ENCODE results near the gene ZSWIM8. TPM values are rescaled to one million over a fixed set of nuclear protein-coding genes. Genes with fewer than 3 reads are reported as not detected.
A peak's percentile ranks its signal among the peaks of the same experiment; 100 is the strongest.

ZSWIM8 gene
- total and polyA plus RNA-seq, 10 of the 15 experiments (the other 5 are each of a cell fraction or from before 2014, with no cell fraction given) = 7.8 to 47.1 (median 23.6) TPM

DNA sequence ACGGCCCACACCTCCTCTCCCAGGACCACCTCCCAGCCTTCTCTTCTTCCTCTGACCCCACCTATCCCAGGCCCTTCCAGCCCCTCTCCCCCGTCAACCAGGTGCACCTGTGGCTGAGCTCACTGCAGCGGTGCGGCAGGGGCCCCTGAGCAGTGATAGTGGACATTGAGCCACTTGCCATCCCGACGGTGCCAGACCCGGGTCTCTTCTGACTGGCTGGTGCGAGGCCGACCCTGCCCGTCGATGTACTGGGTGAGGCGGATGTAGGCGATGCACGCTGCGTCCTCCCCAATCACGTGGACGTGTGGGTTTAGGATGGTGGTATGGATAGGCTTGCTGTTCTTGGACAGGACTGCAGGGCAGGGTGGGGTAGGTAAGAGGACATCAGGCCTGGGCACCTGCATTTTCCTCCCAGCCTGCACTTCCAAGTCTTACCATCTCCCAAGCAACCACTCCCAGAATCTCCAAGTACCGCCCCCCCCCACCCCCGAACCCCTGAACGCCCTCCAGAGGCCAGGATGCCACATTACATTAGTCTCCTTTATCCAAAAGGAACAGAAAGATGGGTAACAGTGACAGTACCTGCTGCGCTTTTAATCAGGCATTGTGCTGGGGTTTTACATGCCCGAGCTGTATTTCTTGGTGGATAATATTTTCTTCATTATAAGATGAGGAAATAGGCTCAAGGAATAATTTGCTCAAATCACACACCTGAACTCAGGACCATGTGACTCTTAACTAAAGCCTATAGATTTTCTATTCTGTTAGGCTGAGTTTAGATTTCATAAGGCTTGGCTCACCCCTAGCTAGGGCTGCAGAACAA lies 29.7 kb downstream of the ZSWIM8 start (continued):
- TF ChIP-seq, protein P1, sequence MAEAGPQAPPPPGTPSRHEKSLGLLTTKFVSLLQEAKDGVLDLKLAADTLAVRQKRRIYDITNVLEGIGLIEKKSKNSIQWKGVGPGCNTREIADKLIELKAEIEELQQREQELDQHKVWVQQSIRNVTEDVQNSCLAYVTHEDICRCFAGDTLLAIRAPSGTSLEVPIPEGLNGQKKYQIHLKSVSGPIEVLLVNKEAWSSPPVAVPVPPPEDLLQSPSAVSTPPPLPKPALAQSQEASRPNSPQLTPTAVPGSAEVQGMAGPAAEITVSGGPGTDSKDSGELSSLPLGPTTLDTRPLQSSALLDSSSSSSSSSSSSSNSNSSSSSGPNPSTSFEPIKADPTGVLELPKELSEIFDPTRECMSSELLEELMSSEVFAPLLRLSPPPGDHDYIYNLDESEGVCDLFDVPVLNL (IDR thresholded peaks at IDR 0.05; ENCODE audit: low read depth, low read length) = no peak
- no peak for TF ChIP-seq CBX5 (IDR thresholded peaks at IDR 0.05; ENCODE audit: low read depth)
- no peak for TF ChIP-seq NFYB (IDR thresholded peaks at IDR 0.05; ENCODE audit: insufficient read depth, low read depth, low read length)
- TF ChIP-seq NFXL1 (IDR thresholded peaks at IDR 0.05; ENCODE audit: borderline replicate concordance) = no peak
- TF ChIP-seq RAD21 (IDR thresholded peaks at IDR 0.05; ENCODE audit: insufficient read depth, low read depth, low read length) = 0 out of 2 replicates have a peak, but pooled peaks have one; percentile 22
- TF ChIP-seq CBX3 (IDR thresholded peaks at IDR 0.05; ENCODE audit: borderline replicate concordance, low read depth) = no peak
- TF ChIP-seq, protein P2, sequence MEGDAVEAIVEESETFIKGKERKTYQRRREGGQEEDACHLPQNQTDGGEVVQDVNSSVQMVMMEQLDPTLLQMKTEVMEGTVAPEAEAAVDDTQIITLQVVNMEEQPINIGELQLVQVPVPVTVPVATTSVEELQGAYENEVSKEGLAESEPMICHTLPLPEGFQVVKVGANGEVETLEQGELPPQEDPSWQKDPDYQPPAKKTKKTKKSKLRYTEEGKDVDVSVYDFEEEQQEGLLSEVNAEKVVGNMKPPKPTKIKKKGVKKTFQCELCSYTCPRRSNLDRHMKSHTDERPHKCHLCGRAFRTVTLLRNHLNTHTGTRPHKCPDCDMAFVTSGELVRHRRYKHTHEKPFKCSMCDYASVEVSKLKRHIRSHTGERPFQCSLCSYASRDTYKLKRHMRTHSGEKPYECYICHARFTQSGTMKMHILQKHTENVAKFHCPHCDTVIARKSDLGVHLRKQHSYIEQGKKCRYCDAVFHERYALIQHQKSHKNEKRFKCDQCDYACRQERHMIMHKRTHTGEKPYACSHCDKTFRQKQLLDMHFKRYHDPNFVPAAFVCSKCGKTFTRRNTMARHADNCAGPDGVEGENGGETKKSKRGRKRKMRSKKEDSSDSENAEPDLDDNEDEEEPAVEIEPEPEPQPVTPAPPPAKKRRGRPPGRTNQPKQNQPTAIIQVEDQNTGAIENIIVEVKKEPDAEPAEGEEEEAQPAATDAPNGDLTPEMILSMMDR (IDR thresholded peaks at IDR 0.05 in 2 of 3, conservative IDR thresholded peaks at IDR 0.05 in 1 of 3; ENCODE audit: control insufficient read depth in 2 of 3, extremely low read depth in 1 of 3, insufficient read depth in 1 of 3, low read depth in 3 of 3, low read length in 3 of 3) = peak; percentile 12 to 26 (median 22); a peak in 2 of 6 replicates

DNA sequence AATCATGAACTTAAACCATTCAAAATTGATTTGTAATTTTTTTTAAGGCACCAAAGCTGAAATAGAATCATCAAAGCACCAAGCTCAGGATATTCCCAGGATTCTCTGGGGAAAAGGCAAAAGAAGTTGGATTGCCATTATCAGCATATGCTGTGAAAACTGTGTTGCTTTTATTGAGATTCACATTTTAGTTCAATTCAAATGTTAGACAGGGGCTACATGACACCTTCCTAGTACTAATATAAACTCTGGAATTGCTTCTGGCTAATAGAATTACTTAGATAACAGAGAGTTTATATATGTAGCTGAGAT lies 30.3 kb downstream of the ZSWIM8 start:
- no peak overlapping the region for H3K4me3 ChIP-seq
- SMC1A ChIA-PET (ENCODE audit: uncharacterized antibody, unreplicated experiment) = interaction anchor here (0.8 to 1.4 kb wide), 3 partner anchors 34 to 436 kb away, joined by 3 to 5 read pairs (median 3); partner anchors contain the start of gene CHCHD1
- no peak overlapping the region for H3K4me2 ChIP-seq (ENCODE audit: control insufficient read depth, insufficient read depth)
- no peaks in the 10 kb centered on the region for H4K20me1 ChIP-seq (ENCODE audit: control insufficient read depth, insufficient read depth)
- no TSS peak for BruUV-seq (replicated peaks)
- no peaks in the 10 kb centered on the region for H3K27me3 ChIP-seq (replicated peaks in 1 of 2; ENCODE audit: control insufficient read depth in 2 of 2, insufficient read depth in 2 of 2, low read length in 1 of 2)
- DNase-seq (ENCODE audit: low read depth, low spot score) (no peak), FAIRE-seq (no peak), ATAC-seq (no peak)
- in situ Hi-C loops (cut with MboI) (no loop called here), intact Hi-C loops (cut with micrococcal nuclease; ENCODE audit: unreplicated experiment) (no loop called here)
- H3K9ac ChIP-seq (ENCODE audit: control insufficient read depth, insufficient read depth, low read length) = no peak overlapping the region
- no peak overlapping the region for H2AFZ ChIP-seq (ENCODE audit: control insufficient read depth, low read depth, low read length)
- H3K4me1 ChIP-seq (ENCODE audit: control insufficient read depth, insufficient read depth, low read length) = no peaks in the 10 kb centered on the region
- no peak overlapping the region for H3K27ac ChIP-seq (ENCODE audit: control insufficient read depth, insufficient read depth)
- RAD21 ChIA-PET (ENCODE audit: unreplicated experiment) = no interaction called here
- POLR2A ChIA-PET = interaction anchor here (0.8 to 1.3 kb wide), 3 partner anchors 11 to 29 kb away, joined by 3 to 4 read pairs (median 3); no protein-coding TSS in a partner anchor
- CTCF ChIA-PET = interaction anchor here (0.6 to 2.5 kb wide), 7 partner anchors 18 to 285 kb away, joined by 3 to 9 read pairs (median 4); partner anchors contain the start of gene CHCHD1
- H3K9me3 ChIP-seq (replicated peaks; ENCODE audit: control insufficient read depth, insufficient read depth, low read length) = no peaks in the 10 kb centered on the region
- H3K79me2 ChIP-seq (ENCODE audit: control insufficient read depth, insufficient read depth, low read length) = peaks cover 9% of the 10 kb centered on the region
- peaks cover 4 to 6% of the 10 kb centered on the region in 2 experiments for H3K36me3 ChIP-seq (ENCODE audit: control insufficient read depth in 2 of 2, insufficient read depth in 2 of 2, low read length in 1 of 2)
- no peak for TF ChIP-seq ESRRA (IDR thresholded peaks at IDR 0.05; ENCODE audit: low read length)
- TF ChIP-seq, protein P3, sequence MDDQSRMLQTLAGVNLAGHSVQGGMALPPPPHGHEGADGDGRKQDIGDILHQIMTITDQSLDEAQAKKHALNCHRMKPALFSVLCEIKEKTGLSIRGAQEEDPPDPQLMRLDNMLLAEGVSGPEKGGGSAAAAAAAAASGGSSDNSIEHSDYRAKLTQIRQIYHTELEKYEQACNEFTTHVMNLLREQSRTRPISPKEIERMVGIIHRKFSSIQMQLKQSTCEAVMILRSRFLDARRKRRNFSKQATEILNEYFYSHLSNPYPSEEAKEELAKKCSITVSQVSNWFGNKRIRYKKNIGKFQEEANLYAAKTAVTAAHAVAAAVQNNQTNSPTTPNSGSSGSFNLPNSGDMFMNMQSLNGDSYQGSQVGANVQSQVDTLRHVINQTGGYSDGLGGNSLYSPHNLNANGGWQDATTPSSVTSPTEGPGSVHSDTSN (IDR thresholded peaks at IDR 0.05; ENCODE audit: insufficient replicate concordance, low read depth, low read length) = no peak
- no peak for TF ChIP-seq TARDBP (IDR thresholded peaks at IDR 0.05; ENCODE audit: borderline replicate concordance)
- no peak for TF ChIP-seq SMAD1 (IDR thresholded peaks at IDR 0.05; ENCODE audit: low read depth, partially characterized antibody)
- TF ChIP-seq, protein P4, sequence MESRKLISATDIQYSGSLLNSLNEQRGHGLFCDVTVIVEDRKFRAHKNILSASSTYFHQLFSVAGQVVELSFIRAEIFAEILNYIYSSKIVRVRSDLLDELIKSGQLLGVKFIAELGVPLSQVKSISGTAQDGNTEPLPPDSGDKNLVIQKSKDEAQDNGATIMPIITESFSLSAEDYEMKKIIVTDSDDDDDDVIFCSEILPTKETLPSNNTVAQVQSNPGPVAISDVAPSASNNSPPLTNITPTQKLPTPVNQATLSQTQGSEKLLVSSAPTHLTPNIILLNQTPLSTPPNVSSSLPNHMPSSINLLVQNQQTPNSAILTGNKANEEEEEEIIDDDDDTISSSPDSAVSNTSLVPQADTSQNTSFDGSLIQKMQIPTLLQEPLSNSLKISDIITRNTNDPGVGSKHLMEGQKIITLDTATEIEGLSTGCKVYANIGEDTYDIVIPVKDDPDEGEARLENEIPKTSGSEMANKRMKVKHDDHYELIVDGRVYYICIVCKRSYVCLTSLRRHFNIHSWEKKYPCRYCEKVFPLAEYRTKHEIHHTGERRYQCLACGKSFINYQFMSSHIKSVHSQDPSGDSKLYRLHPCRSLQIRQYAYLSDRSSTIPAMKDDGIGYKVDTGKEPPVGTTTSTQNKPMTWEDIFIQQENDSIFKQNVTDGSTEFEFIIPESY (IDR thresholded peaks at IDR 0.05) = no peak
- no peak for TF ChIP-seq NBN (IDR thresholded peaks at IDR 0.05)
- TF ChIP-seq NFIC (IDR thresholded peaks at IDR 0.05; ENCODE audit: low read depth, low read length) = no peak

All from GM12878 (cell line).